Measurements from ENCODE around the gene ANKRD63.

The ANKRD63 gene

GRCh38 chr15:40244961-40245523 lies 37.8 kb downstream of the ANKRD63 start:
- TF ChIP-seq CTCF (IDR thresholded peaks at IDR 0.05; ENCODE audit: low read length, missing control alignments) = no peak
- no peak for DNase-seq (ENCODE audit: low read depth)
- H3K4me3 ChIP-seq (replicated peaks; ENCODE audit: low read depth, low read length) = no peak overlapping the region

GRCh38 chr15:40243126-40243810 lies 39.6 kb downstream of the ANKRD63 start:
- H3K4me3 ChIP-seq (replicated peaks; ENCODE audit: low read depth, low read length) = no peak overlapping the region
- no peak for DNase-seq (ENCODE audit: low read depth)
- TF ChIP-seq CTCF (IDR thresholded peaks at IDR 0.05; ENCODE audit: low read length, missing control alignments) = no peak

GRCh38 chr15:40242601-40243000 lies 40.3 kb downstream of the ANKRD63 start:
- DNase-seq (ENCODE audit: low read depth) = no peak
- no peak for TF ChIP-seq CTCF (IDR thresholded peaks at IDR 0.05; ENCODE audit: low read length, missing control alignments)

GRCh38 chr15:40242213-40242599 lies 40.7 kb downstream of the ANKRD63 start:
- H3K4me3 ChIP-seq (replicated peaks; ENCODE audit: low read depth, low read length) = no peak overlapping the region
- DNase-seq (ENCODE audit: low read depth) = no peak
- TF ChIP-seq CTCF (IDR thresholded peaks at IDR 0.05; ENCODE audit: low read length, missing control alignments) = no peak

More at GRCh38 chr15:40242601-40243000, 40.3 kb downstream of the ANKRD63 start:
- H3K4me3 ChIP-seq (replicated peaks; ENCODE audit: low read depth, low read length) = no peak overlapping the region

GRCh38 chr15:40241269-40242212 lies 41.3 kb downstream of the ANKRD63 start:
- H3K4me3 ChIP-seq (replicated peaks; ENCODE audit: low read depth, low read length) = no peak overlapping the region
- no peak for DNase-seq (ENCODE audit: low read depth)
- no peak for TF ChIP-seq CTCF (IDR thresholded peaks at IDR 0.05; ENCODE audit: low read length, missing control alignments)

- no peak for TF ChIP-seq CTCF (IDR thresholded peaks at IDR 0.05; ENCODE audit: low read length, missing control alignments)
- H3K4me3 ChIP-seq (replicated peaks; ENCODE audit: low read depth, low read length) = no peak overlapping the region
- no peak for DNase-seq (ENCODE audit: low read depth)
These were observed 42.1 kb downstream of the ANKRD63 start for GRCh38 chr15:40240619-40241221.

Measured in fibroblast of pulmonary artery (primary cell).